Measurements from ENCODE around the gene DNAJC12.
"Not testable (repeated sequence)": the region's sequence is repeated elsewhere in the genome, so short reads cannot be mapped to it uniquely, and the experiment has no call there.

DNAJC12 gene

DNA sequence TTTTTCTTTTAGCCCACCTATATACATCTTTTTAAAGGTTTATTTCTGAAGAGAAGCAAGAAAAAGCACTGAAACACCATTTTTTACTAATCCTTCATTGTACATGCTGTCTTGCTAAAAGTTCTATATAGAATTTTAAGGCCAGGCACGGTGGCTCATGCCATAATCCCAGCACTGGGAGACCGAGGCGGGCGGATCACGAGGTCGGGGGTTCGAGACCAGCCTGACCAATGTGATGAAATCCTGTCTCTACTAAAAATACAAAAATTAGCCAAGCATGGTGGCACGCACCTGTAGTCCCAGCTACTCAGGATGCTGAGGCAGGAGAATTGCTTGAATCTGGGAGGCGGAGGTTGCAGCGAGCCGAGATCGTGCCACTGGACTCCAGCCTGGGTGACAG lies 1.5 kb upstream of the DNAJC12 start:
- DNase-seq, result not testable (repeated sequence)

DNA sequence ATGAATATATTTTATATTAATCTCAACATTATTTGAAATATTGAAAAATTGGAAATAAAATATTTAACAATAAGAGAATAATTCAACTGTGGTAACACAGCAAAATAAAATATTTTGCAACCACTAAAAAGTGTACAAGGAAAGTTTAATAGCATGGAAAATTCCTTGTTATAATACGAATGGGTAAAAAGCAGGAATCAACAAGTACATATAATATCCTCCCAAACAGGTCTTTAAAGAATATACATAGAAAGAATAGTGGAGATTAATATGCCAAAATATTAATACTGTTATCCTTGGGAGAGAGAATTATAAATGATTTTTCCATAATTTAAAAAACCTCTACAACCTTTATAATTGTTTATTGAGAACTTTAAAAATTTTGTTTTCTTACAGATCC lies 1.0 kb downstream of the DNAJC12 start:
- no peak for DNase-seq

DNA sequence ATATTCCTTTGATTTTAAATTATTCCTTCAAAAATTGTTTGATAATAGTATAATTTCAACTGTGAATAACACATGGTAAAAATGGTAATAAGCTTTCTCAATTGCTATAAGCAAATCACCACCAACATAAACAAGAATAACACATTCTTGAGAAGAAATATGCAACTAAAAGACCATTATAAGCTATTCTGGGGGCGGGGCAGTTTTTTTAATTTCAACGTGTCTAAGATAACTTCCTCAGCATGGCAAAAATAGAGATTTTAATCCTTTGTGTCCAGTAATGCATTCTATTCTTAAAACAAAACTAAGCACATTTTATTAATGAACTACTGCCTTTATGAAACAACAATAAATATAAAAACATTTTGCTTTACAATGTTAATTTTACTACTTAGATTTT lies 1.5 kb downstream of the DNAJC12 start:
- no peak for DNase-seq

DNA sequence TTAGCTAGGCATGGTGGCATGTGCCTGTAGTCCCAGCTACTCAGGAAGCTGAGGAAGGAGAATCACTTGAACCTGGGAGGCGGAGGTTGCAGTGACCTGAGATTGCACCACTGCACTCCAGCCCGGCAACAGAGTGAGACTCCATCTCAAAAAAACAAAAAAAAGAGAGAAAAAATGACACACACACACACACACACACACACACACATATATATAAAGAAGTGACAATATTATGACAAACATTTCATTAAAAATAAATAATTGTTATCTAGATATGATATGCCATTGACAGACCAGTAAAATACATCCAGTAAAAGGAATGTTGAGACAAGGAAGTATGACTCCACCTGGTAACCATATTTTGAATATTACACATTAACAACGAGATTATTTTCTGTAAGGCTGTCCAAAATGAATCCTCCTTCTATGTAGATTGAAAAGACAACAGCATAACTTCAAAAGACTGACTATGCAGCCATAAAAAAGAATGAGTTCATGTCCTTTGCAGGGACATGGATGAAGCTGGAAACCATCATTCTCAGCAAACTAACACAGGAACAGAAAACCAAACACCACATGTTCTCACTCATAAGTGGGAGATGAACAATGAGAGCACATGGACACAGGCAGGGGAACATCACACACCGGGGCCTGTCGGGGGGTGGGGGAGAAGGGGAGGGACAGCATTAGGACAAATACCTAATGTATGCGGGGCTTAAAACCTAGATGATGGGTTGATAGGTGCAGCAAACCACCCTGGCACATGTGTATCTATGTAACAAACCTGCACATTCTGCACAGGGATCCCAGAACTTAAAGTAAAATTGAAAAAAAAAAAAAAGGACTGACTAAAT lies 2.2 kb downstream of the DNAJC12 start:
- DNase-seq, result not testable (repeated sequence)

DNA sequence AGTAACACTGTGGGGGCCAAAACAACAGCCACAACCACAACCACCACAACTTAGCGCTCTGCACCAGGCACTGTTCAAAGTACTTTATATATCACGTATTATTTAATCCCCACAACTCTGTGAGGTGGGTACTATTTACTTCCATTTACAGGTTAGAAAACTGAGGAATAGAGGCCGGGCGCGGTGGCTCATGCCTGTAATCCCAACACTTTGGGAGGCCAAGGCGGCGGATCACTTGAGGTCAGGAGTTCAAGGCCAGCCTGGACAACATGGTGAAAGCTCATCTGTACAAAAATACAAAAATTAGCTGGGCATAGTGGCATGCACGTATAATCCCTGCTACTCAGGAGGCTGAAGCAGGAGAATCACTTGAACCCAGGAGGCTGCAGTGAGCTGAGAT lies 3.6 kb downstream of the DNAJC12 start:
- no peak for DNase-seq

DNA sequence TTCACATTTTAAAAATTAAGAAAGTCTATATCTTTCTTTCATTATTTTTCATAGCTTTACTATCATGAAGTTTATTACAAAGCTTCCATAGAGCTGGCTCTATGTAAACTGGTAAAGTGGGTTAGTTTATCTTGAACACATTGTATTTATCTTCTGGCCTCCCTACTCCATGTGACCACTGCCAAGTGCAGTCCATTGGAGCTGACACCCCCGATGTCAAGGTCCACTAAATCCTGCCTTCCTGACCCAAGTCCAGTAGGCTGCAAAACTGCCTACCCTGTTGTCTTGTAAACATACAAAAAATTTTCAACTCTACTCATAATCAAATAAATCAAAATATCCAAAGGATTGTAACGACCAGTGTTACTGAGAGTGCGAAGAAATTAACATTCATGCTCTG lies 10.2 kb downstream of the DNAJC12 start:
- DNase-seq, result no peak

DNA sequence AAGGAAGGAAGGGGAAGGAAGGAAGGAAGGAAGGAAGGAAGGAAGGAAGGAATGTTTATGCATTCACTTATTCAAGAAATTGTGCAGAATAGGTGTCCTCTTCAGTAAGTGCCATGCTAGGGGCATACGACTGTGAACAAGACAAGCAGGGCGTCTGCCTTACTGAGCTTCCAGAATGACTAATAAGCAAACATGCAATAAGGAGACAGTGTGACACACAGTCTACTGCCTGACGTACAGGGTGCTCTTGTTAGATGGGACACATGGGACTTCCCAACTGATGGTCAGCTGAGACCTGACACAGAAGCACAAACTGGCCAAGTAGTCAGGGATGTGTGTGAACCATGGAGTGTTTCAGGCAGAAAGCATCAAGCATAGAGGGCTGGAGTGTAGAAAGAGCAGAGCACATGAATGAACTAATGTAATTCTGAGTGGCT lies 18.2 kb downstream of the DNAJC12 start:
- DNase-seq, result no peak

DNA sequence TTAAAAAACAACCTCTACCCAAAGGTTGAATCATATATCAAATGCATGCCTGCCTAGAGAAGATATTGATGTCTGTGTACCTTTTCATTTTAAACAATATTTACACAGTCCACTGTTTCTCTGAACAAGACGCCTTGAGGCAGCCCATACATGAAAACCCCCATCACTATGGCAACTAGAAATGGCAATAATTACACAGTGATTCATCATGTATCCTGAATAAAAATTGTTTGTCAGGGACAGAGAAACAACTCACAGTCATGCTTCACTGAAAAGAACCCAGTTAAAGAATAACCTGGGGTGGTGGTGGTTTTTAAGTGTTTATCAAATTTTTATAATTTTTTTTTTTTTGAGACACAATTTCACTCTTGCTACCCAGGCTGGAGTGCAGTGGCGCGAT lies 19.7 kb downstream of the DNAJC12 start:
- peak; percentile 38 for DNase-seq

DNA sequence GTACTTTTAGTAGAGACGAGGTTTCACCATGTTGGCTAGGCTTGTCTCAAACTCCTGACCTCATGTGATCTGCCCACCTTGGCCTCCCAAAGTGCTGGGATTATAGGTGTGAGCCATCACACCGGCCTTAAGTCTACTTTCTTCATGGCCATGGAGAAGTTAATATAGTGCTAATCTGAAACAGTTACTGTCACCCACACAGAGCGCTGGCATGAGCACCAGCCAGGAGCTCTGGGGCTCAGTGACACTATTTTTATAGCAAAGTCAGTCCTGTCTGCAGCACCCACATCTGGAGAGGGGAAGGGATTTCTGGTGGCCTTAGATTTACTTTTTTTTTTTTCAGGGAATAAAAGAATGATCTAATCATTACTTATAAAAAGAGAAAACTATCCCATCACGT lies 21.3 kb downstream of the DNAJC12 start:
- DNase-seq, result no peak

DNA sequence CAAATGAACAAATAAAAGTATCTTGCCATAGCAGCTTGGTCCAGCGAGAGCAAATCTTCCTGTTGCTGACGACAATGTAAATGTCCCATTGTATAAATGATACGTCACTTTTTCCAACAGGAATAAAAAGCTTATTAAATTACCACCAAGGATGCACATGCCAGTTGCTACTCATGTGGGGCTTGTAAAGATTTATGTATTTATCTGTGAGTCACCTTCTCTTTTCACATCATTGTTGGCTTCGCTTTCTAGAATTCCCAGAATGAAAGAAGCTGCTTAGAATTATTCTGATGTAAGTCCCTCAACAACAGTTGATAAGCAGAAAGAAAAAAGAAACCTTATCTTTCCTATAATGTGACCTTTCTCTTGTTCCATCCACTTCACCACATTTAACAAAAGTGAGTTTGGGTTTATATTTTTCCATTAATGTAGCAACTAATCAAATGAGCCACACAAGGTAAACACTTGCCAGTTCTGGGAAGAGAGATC lies 22.4 kb downstream of the DNAJC12 start:
- DNase-seq, result no peak

DNA sequence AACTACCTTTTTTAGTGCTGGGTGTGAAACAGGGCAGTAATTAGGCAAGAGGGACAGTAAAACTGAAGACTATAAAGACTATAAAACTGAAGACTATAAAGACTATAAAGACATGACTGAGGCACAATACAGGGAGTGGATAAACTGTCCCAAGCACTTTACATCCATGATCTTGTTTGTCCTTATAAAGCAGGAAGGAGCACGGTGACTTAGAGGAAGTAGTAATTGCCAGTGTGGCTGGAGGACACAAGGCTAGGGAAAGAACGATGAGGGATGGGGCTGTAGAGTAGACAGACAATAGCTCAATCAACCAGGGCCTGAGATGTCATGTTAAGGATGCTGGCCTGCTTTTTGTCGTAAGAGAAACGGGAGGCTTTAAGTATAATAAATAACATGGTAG lies 26.0 kb downstream of the DNAJC12 start:
- no peak for DNase-seq

DNA sequence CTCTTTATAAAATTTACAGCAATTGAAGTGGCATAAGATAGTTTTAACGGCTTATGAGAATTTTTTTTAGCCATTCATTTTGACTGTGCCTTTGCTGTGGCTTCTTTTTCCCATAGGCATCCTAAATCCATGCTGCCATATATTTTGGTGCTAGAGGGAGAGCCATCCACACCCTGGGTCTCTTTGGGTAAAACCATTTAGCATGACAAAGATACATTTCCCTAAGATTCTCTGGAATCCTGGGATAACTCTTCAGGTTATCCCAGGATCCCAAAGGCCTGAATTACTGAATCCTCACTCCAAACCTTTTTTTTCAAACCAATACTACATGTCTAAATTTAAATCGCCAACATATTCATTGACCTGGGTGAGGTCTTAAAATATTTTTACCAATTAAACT lies 28.9 kb downstream of the DNAJC12 start:
- DNase-seq, result no peak

DNA sequence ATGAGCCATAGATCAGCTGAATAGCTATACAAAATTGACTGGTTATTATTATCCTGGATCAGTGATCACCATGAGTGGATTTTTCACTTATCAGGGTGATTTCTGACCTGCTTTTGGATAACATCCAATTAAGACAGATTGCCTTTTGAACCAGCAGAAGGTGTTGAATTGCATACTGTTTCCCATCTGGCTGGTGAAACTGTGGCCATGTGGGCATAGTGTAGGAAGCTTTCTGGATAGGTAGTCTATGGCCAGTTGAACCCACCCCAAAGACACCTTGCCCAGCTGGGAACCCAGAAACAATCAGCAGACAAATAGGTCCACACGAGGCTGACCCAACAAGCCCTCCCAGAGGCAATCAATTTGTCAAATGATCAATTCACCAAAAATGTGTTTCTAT lies 29.3 kb downstream of the DNAJC12 start:
- DNase-seq, result no peak

DNA sequence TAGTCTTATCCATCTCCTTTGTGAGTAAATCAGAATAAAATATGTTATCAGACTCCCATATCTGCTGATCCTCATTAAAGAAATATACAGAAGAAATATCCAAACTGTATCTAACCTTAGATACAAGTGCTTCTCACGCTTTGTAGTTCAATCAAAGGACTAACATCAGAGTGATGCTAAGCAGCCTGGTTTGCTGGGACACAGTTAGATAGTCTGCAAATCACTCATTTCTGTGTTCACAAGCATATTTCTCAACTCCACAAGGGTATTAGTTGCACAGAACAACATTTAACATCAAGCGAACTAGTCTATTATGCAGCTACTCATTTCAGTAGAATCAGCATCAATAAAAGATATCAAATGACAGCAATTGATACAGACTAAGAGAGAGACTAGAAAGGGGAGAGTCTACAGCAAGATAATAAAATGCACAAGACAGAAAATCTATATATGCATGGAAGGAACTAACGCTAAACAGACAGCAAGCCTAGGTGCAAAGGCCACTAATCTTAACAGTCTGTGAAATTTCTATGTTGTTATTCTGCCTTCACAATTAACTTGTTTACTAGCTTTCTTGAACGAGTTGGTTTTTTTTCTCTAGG lies 30.0 kb downstream of the DNAJC12 start:
- no peak for DNase-seq

DNA sequence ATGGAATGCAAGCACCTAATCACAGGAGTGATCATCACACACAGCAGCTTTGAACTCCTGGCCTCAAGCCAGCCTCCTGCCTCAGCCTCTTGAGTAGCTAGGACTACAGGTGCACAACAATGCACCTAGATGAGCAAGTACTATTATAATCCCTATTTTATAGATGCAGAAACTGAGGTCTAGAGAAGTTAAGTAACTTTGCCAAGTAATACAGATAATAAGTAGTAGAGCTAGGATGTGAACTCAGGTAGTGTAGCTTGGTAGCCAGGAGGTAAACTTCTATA lies 33.7 kb downstream of the DNAJC12 start:
- no peak for DNase-seq

DNA sequence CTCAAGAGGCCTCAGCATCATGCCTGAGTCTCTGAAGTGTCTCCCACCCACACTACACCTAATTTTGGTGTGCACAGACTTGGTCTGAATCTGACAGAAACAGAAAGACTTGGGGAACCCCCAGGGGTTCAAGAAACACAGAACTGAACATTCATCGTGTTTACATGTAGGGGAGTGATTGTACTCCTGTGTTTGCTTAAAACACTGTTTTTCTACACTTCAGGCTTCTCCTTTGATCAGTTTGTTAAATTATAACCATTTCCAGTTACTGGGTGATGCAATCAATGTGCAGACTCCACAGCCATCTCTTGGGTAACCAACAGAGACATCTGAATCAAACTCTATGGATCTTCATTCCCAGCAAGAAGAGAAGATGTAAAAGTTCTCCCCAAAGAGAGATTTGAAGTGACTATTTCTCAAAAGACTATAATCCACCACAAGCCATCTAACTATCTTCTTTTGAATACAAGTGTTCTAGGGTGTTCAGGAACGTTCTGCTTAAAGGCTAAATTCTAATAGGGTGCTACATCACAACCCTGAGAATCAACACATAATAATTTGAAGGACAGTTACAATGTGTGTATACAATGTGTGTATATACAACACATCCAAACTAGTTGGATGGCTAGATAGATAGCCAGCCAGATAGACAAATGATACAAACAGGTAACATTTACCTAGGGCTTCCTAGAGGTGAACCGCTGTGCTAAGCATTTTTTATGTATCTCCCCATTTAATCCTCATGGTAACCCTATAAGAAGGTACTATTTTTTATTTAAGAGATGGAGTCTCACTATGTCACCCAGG lies 34.2 kb downstream of the DNAJC12 start:
- no peak for DNase-seq

DNA sequence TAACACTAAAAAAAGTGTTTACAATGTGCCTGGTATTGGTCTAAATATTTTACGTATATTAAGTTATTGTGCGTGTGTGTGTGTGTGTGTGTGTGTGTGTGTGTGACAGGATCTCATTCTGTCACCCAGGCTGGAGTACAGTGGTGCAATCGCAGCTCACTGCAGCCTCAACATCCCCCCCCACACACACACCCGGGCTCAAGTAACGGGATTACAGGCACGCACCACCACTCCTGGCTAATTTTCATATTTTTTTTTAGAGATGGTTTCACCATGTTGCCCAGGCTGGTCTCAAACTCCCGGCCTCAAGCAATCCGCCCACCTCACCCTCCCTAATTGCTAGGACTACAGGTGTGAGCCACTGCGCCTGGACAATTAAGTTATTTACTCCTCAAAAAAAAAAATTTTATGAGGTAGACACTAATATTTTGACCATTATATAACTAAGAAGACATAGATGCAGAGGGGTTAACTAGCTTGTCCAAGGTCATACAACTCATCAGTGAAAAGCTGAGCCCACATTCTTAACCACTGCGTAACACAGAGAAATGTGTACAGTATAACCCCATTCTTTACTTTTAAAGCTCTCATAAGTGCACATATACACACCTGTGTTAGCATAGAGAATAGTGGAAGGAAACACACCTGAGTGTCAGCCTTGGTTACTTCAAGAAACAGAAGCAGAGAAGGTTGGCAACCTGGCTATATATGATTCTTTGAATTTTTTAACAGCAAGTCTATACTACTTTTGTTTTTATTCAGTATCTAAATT lies 35.0 kb downstream of the DNAJC12 start:
- no peak for DNase-seq

DNA sequence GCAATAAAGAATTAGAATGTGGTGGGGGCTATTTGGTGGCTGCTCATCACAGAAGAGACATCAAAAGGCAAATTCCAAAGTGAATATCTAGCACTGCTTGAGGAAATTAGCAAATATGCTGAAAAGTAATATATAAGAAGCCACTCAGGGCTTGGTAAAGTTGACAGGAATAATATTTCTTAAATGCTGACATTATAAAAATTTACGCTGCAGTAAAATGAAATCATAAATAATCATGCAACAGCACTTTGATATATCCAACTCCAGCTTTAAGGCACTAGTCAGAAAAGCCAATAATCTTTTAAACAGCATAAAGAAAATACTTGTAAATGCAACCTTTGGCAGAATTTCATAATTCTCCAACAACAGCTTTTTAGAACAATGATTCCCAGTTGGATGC lies 36.9 kb downstream of the DNAJC12 start:
- DNase-seq, result no peak

DNA sequence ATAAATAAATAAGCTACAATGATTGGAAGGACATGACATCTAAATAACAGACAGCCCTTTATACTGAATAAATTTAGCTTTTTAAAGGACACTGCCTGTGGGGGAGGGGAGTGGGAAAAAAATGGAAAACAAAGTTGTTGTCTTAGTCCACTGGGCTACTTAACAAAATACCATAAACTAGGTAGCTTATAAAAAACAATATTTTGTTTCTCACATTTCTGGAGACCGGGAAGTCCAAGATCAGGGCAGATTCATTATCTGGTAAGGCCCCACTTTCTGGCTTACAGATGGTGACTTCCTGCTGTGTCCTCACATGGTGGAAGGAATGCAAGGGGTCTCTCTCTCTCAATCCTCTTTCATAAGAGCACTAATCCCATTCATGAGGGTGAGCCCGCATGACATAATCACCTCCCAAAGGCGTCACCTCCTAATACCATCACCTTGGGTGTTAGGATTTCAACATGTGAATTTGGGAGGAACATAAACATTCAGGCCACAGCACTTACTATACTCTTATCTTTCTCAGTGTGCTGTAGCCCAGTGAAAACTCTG lies 43.0 kb downstream of the DNAJC12 start:
- DNase-seq, result no peak

DNA sequence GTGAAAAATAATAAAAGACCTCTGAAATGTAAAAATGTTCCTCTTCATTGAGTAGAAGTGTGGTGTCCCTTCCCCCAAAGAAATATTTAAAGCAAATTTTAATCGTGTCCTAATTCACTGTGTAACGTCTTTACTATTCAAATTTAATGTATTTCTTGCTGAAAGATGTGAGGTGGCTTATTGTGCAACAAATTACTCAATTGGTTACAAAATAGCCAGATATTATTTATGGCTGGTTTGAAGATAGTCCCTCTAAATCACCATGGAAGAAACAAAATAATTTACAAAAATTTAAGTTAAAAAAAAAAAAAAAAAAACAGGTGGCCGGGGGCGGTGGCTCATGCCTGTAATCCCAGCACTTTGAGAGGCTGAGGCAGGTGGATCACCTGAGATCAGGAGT lies 43.7 kb downstream of the DNAJC12 start:
- no peak for DNase-seq

DNA sequence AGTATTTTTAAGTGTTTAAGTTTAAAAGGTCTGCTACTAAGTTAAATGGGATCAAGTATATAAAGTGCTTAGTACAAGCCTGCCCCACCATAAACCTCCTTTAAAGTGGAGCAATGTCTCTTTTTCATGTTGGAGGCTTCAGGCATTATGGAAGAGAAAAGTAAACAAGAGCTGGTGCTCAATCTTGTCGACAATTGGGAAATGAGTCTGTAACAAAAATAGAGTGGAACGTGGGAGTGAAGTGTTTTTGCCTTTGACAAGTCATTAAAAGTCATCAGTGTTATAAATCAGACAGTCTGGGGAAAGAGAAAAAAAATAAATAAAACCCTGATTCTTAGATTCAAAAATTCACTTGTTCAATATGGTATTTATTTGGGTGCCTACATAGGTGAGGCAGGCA lies 44.7 kb downstream of the DNAJC12 start:
- DNase-seq, result peak; percentile 28

DNA sequence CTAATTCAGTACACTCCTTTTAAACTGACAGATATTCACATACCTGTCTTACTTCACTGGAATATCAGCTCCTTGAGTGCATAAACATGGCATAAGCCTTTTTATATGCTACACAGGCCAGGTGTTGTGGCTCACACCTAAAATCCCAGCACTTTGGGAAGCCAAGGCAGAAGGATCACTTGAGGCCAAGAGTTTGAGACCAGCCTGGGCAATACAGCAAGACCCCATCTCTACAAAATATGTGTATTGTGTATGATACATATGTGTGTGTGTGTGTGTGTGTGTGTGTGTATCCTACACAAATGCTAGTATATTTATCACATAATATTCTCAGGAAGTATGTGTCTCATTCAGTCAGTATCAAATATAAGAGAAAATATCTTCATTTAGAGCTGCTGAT lies 45.3 kb downstream of the DNAJC12 start:
- DNase-seq, result no peak

Measured in NCI-H510A treated with DMSO at 0.1 percent for 48 hours (cell line).